OCI-LY3 (cell line): ENCODE results near the gene PLEKHA6.

ENCODE experiments used
- H2AFZ ChIP-seq: fragments of 200-600, 300-600 bp; shearing (Covaris generic); 2 replicates; pipeline ENCODE4 v1.6.0; 2014; ENCODE audit warnings: antibody characterized with exemption, low read depth, low read length
- H3K27ac ChIP-seq: fragments of 200-600, 300-600 bp; sonication (generic); 2 replicates; pipeline ENCODE4 v1.5.1; 2014; ENCODE audit warnings: mild to moderate bottlenecking, low read length, moderate library complexity, mixed read lengths
- H3K27me3 ChIP-seq: fragments of 200-600, 300-600 bp; sonication (generic); 2 replicates; pipeline ENCODE4 v1.6.1; 2014; ENCODE audit warnings: low read depth, low read length, mixed read lengths
- H3K36me3 ChIP-seq: fragments of 200-600, 300-600 bp; sonication (generic); replicated peaks from 2 replicates; pipeline ENCODE3; 2014; ENCODE audit warnings: low read depth, low read length, mixed read lengths
- H3K4me1 ChIP-seq: fragments of 300-600, 200-600 bp; sonication (generic); 2 replicates; pipeline ENCODE4 v1.6.1; 2014; ENCODE audit warnings: low read length, mixed read lengths
- H3K4me2 ChIP-seq: fragments of 200-600, 300-600 bp; sonication (generic); 2 replicates; pipeline ENCODE4 v1.6.1; 2014; ENCODE audit warnings: low read length, mixed read lengths
- H3K4me3 ChIP-seq: fragments of 300-600, 200-600 bp; sonication (generic); 2 replicates; pipeline ENCODE4 v1.5.1; 2014; ENCODE audit warnings: antibody characterized with exemption, mild to moderate bottlenecking, low read length, moderate library complexity
- H3K79me2 ChIP-seq: fragments of 300-600, 200-600 bp; shearing (Covaris generic); 2 replicates; pipeline ENCODE4 v1.6.1; 2014; ENCODE audit warnings: mild to moderate bottlenecking, low read length, mixed read lengths
- H3K9ac ChIP-seq: fragments of 300-600, 200-600 bp; shearing (Covaris generic); 2 replicates; pipeline ENCODE4 v1.6.0; 2014; ENCODE audit warnings: mild to moderate bottlenecking, low read length, moderate library complexity
- H3K9me3 ChIP-seq: fragments of 200-600, 300-600 bp; shearing (Covaris generic); 2 replicates; pipeline ENCODE4 v1.6.1; 2014; ENCODE audit warnings: low read length, mixed read lengths; ENCODE audit not compliant: insufficient read depth
- H4K20me1 ChIP-seq: fragments of 200-600, 300-600 bp; sonication (generic); 2 replicates; pipeline ENCODE4 v1.6.1; 2016; ENCODE audit warnings: low read length, mixed read lengths; ENCODE audit not compliant: insufficient read depth
- CTCF ChIP-seq: fragments of 200-600, 300-600 bp; sonication (generic); IDR thresholded peaks from 2 replicates; pipeline ENCODE4 v1.5.1; 2014; ENCODE audit warnings: antibody characterized with exemption, low read length, low read depth
- EZH2phosphoT487 ChIP-seq: fragments of 200-600 bp; shearing (Covaris generic); IDR thresholded peaks from 2 replicates; pipeline ENCODE4 v1.6.1; 2018; ENCODE audit warnings: antibody characterized with exemption, mixed run types, low read depth

PLEKHA6 gene

GRCh38 chr1:204320382-204320804, 39.3 kb downstream of the PLEKHA6 start:
- no peak overlapping the region for H3K27ac ChIP-seq
- TF ChIP-seq CTCF (no peak), EZH2phosphoT487 (no peak)
- no peak overlapping the region for H3K9ac ChIP-seq
- peaks cover 69% of the 10 kb centered on the region for H3K27me3 ChIP-seq
- no peaks in the 10 kb centered on the region for H4K20me1 ChIP-seq
- no peak overlapping the region for H3K4me3 ChIP-seq
- no peak overlapping the region for H3K4me2 ChIP-seq
- no peaks in the 10 kb centered on the region for H3K79me2 ChIP-seq
- H3K4me1 ChIP-seq: no peaks in the 10 kb centered on the region
- H3K9me3 ChIP-seq: no peaks in the 10 kb centered on the region
- no peaks in the 10 kb centered on the region for H3K36me3 ChIP-seq
- no peak overlapping the region for H2AFZ ChIP-seq

- H3K36me3 ChIP-seq: no peaks in the 10 kb centered on the region
- no peak overlapping the region for H2AFZ ChIP-seq
- no peak overlapping the region for H3K9ac ChIP-seq
- no peak overlapping the region for H3K4me3 ChIP-seq
- H3K27ac ChIP-seq: no peak overlapping the region
- H3K27me3 ChIP-seq: peaks cover 71% of the 10 kb centered on the region
- H4K20me1 ChIP-seq: no peaks in the 10 kb centered on the region
- no peaks in the 10 kb centered on the region for H3K4me1 ChIP-seq
- H3K79me2 ChIP-seq: no peaks in the 10 kb centered on the region
- no peaks in the 10 kb centered on the region for H3K9me3 ChIP-seq
- TF ChIP-seq CTCF (no peak), EZH2phosphoT487 (no peak)
- no peak overlapping the region for H3K4me2 ChIP-seq
Observed at GRCh38 chr1:204319462-204319861, 40.3 kb downstream of the PLEKHA6 start.

GRCh38 chr1:204319027-204319426, 40.7 kb downstream of the PLEKHA6 start:
- no peaks in the 10 kb centered on the region for H3K4me1 ChIP-seq
- no peak overlapping the region for H2AFZ ChIP-seq
- H3K9me3 ChIP-seq: no peaks in the 10 kb centered on the region
- no peaks in the 10 kb centered on the region for H3K79me2 ChIP-seq
- peaks cover 70% of the 10 kb centered on the region for H3K27me3 ChIP-seq
- no peak overlapping the region for H3K4me2 ChIP-seq
- H4K20me1 ChIP-seq: no peaks in the 10 kb centered on the region
- no peak overlapping the region for H3K9ac ChIP-seq
- H3K4me3 ChIP-seq: no peak overlapping the region
- no peak overlapping the region for H3K27ac ChIP-seq
- TF ChIP-seq EZH2phosphoT487 (no peak), CTCF (no peak)
- no peaks in the 10 kb centered on the region for H3K36me3 ChIP-seq

DNA sequence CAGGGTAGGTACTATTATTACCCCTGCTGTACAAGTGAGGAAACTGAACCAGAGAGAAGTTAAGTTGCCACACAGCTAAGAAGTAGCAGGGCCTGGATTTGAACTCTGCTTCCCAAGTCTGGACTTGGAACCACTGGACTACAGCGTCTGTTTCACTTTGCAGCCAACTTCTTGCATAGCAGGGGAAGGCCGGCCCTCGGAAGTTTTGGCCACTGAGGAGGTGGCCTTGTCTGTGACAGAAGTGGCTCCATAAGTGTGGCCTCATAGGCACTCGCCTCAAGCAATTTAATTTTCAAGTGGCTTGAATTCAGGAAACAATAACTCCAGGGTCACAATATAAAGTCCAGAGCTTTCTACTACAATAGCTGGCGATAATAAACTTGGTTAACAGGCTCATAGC, 41.4 kb downstream of the PLEKHA6 start:
- no peaks in the 10 kb centered on the region for H3K79me2 ChIP-seq
- TF ChIP-seq CTCF (no peak), EZH2phosphoT487 (no peak)
- no peaks in the 10 kb centered on the region for H3K4me1 ChIP-seq

More for the DNA sequence above, 41.4 kb downstream of the PLEKHA6 start:
- Histone ChIP-seq H3K9ac (no peak overlapping the region), H3K27ac (no peak overlapping the region), H3K27me3 (peaks cover 70% of the 10 kb centered on the region), H3K4me2 (no peak overlapping the region), H3K4me3 (no peak overlapping the region), H4K20me1 (no peaks in the 10 kb centered on the region), H2AFZ (no peak overlapping the region), H3K9me3 (no peaks in the 10 kb centered on the region), H3K36me3 (no peaks in the 10 kb centered on the region)
